Muscle of leg (tissue), 11 donors: ENCODE measurements around the gene PAPSS1. TPM values are rescaled to one million over a fixed set of nuclear protein-coding genes. Genes with fewer than 3 reads are reported as not detected.

Experiments
- DNase-seq: peaks from one replicate; pipeline ENCODE4 v3.0.0; 2013
- H3K27ac ChIP-seq: one replicate; pipeline ENCODE4 v1.5.1; 2013; ENCODE audit warnings: mild to moderate bottlenecking, low read length, control low read depth
- H3K27me3 ChIP-seq: one replicate; pipeline ENCODE4 v1.6.1; 2013; ENCODE audit warnings: low read length; ENCODE audit not compliant: control insufficient read depth, insufficient read depth
- H3K36me3 ChIP-seq: one replicate; pipeline ENCODE4 v1.6.1; 2013; ENCODE audit warnings: low read length; ENCODE audit not compliant: control insufficient read depth, insufficient read depth
- H3K4me1 ChIP-seq: one replicate; pipeline ENCODE4 v1.6.1; 2013; ENCODE audit warnings: low read length; ENCODE audit not compliant: control insufficient read depth, insufficient read depth
- H3K4me3 ChIP-seq: one replicate; pipeline ENCODE4 v1.5.1; 2013; ENCODE audit warnings: low read length, control low read depth
- H3K9me3 ChIP-seq: replicated peaks from 2 replicates; pipeline ENCODE4 v1.6.1; 2013; ENCODE audit warnings: low read depth, low read length; ENCODE audit not compliant: control insufficient read depth
- WGBS: methylation state at CpG from one replicate; pipeline ENCODE4 v1.1.5; 2013; ENCODE audit warnings: missing lambda C conversion rate; ENCODE audit not compliant: insufficient coverage; 5-methylcytosine and 5-hydroxymethylcytosine counted together
- polyA plus RNA-seq, 8 donors: library from polyadenylated mRNA; unstranded; fragments of 120-200 nt; gene quantifications; one replicate each; pipeline versions ENCODE4 v1.2.1 to v1.2.3, GENCODE V29; 2013; ENCODE audit warnings: inconsistent platforms in 1 of 8, low replicate concordance in 1 of 8; ENCODE audit not compliant: insufficient read length in 8 of 8, insufficient read depth in 1 of 8
- total RNA-seq: library from RNA; stranded (reverse); fragments of 120-200 nt; gene quantifications from one replicate; pipeline ENCODE4 v1.2.4, GENCODE V29; 2013

PAPSS1 gene
- total and polyA plus RNA-seq, 9 donors, result 41.7 to 63.0 (median 52.2) TPM

GRCh38 chr4:107616838-107617389, 103.1 kb downstream of the PAPSS1 start:
- Histone ChIP-seq H3K27ac (no peak overlapping the region), H3K36me3 (peaks cover 7% of the 10 kb centered on the region), H3K4me3 (no peak overlapping the region), H3K4me1 (peaks cover 6% of the 10 kb centered on the region), H3K9me3 (peaks cover 2% of the 10 kb centered on the region), H3K27me3 (no peaks in the 10 kb centered on the region)
- DNase-seq, result no peak
- WGBS, result 88% methylated on average over 1 of the region's 3 CpGs

DNA sequence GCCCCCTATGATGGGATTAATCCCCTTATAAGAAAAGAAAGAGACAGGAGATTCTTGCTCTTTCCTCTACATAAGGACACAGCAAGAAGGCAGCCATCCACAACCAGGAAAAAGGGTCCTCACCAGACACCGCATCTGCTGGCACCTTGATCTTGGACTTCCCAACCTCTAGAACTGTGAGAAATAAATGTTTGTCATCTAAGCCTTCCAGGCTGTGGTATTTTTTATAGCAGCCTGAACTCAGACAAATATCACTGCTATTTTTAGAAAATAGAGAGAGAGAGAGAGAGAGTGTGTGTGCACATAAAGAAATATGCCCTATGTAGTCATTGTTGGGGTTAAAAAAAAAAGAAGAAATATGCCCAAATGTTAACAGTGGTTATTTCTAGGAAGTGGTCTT, 104.2 kb downstream of the PAPSS1 start:
- H3K36me3 ChIP-seq, result peaks cover 7% of the 10 kb centered on the region
- no peak for DNase-seq
- WGBS, result no CpG with 5 or more reads among the region's 1 CpG
- peaks cover 6% of the 10 kb centered on the region for H3K4me1 ChIP-seq
- H3K4me3 ChIP-seq, result no peak overlapping the region
- no peaks in the 10 kb centered on the region for H3K9me3 ChIP-seq
- H3K27ac ChIP-seq, result no peak overlapping the region
- H3K27me3 ChIP-seq, result no peaks in the 10 kb centered on the region

- no peaks in the 10 kb centered on the region for H3K36me3 ChIP-seq
- H3K27me3 ChIP-seq, result no peaks in the 10 kb centered on the region
- no peaks in the 10 kb centered on the region for H3K9me3 ChIP-seq
- no peak overlapping the region for H3K4me3 ChIP-seq
- peaks cover 8% of the 10 kb centered on the region for H3K4me1 ChIP-seq
- H3K27ac ChIP-seq, result no peak overlapping the region
- no CpG with 5 or more reads among the region's 4 CpGs for WGBS
- DNase-seq, result no peak
Measured at GRCh38 chr4:107603430-107603829, 116.6 kb downstream of the PAPSS1 start.

GRCh38 chr4:107600983-107601382, 119.1 kb downstream of the PAPSS1 start:
- Histone ChIP-seq H3K4me3 (no peak overlapping the region), H3K27ac (peak overlapping the region; percentile 18), H3K36me3 (no peaks in the 10 kb centered on the region), H3K4me1 (peaks cover 8% of the 10 kb centered on the region), H3K27me3 (no peaks in the 10 kb centered on the region), H3K9me3 (no peaks in the 10 kb centered on the region)
- peak; percentile 26 for DNase-seq

DNA sequence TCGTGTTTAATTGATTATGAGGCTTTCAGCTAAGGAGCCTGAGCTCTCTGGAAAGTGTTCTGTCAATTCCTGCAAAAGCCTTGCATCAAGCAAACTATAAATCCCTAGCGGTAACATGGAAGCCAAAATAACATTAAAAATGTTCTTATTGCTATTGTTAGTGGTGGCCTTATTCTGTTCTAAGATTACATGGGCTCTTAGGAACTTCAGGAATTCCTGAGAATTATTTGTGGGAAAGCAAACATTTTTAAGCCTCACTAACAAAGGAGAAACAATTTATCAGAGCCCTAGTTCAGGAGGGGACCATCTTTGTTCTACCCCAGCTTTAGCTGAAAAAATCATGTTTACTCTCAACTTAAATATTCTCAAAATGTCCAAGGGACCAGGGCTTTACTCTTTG, 119.6 kb downstream of the PAPSS1 start:
- DNase-seq, result peak; percentile 84
- H3K4me3 ChIP-seq, result no peak overlapping the region
- no peaks in the 10 kb centered on the region for H3K9me3 ChIP-seq
- H3K36me3 ChIP-seq, result no peaks in the 10 kb centered on the region
- H3K27me3 ChIP-seq, result no peaks in the 10 kb centered on the region
- peak overlapping the region; percentile 18 for H3K27ac ChIP-seq
- peaks cover 8% of the 10 kb centered on the region for H3K4me1 ChIP-seq
- no CpG with 5 or more reads among the region's 2 CpGs for WGBS

GRCh38 chr4:107599841-107600240, 120.2 kb downstream of the PAPSS1 start:
- peak; percentile 9 for DNase-seq

DNA sequence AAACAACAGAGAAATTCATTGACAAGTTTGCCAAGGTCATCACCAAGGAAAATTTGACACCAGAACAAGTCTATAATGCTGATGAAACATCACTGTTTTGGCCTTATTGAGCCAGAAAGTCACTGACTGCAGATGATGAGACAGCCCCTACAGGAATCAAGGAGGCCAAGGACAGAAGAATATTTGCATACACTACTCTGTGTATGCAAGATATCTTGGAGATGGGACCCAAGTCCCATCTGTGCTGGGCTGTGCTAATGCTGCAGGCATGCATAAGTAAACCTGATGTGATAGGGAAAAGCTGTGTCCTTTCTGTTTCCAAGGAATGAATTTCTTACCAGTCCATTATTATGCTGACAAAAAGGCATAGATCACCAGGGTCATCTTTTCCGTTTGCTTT, 126.8 kb downstream of the PAPSS1 start:
- WGBS, result no CpG with 5 or more reads among the region's 1 CpG

More at GRCh38 chr4:107599841-107600240, 120.2 kb downstream of the PAPSS1 start:
- no peak overlapping the region for H3K4me3 ChIP-seq
- H3K27ac ChIP-seq, result peak overlapping the region; percentile 18
- no peaks in the 10 kb centered on the region for H3K9me3 ChIP-seq
- peaks cover 8% of the 10 kb centered on the region for H3K4me1 ChIP-seq
- WGBS, result 33% methylated on average over 1 of the region's 3 CpGs
- no peaks in the 10 kb centered on the region for H3K27me3 ChIP-seq
- H3K36me3 ChIP-seq, result no peaks in the 10 kb centered on the region

DNA sequence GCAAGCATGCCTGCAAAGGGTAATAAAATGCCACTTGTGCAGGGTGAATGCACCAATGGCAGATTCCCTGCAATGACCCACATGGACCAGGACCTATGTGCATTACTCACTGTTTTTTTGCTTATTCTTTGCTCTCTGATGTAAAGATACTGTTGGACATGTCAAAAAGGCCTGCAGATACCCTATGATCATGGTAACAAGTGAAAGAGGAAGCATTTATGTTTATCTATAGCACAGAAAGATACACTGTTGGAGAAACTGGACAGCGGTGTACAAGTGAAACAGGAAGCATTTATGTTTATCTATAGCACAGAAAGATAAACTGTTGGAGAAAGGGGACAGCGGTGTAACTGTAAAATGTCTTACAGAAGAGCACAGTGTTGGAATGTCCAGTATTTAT, 127.5 kb downstream of the PAPSS1 start:
- Histone ChIP-seq H3K9me3 (peaks cover 14% of the 10 kb centered on the region), H3K36me3 (no peaks in the 10 kb centered on the region), H3K4me3 (no peak overlapping the region), H3K27me3 (no peaks in the 10 kb centered on the region), H3K4me1 (no peaks in the 10 kb centered on the region), H3K27ac (no peak overlapping the region)
- no peak for DNase-seq
- WGBS, result 88% methylated on average over 1 of the region's 2 CpGs

More for the DNA sequence above, 126.8 kb downstream of the PAPSS1 start:
- no peak for DNase-seq
- Histone ChIP-seq H3K9me3 (peaks cover 14% of the 10 kb centered on the region), H3K36me3 (no peaks in the 10 kb centered on the region), H3K4me1 (no peaks in the 10 kb centered on the region), H3K4me3 (no peak overlapping the region), H3K27ac (no peak overlapping the region), H3K27me3 (no peaks in the 10 kb centered on the region)

- no peak overlapping the region for H3K4me3 ChIP-seq
- no peaks in the 10 kb centered on the region for H3K27me3 ChIP-seq
- H3K9me3 ChIP-seq, result peaks cover 14% of the 10 kb centered on the region
- H3K4me1 ChIP-seq, result no peaks in the 10 kb centered on the region
- H3K36me3 ChIP-seq, result no peaks in the 10 kb centered on the region
- H3K27ac ChIP-seq, result no peak overlapping the region
- DNase-seq, result no peak
Measured at GRCh38 chr4:107589269-107589668, 130.8 kb downstream of the PAPSS1 start.

DNA sequence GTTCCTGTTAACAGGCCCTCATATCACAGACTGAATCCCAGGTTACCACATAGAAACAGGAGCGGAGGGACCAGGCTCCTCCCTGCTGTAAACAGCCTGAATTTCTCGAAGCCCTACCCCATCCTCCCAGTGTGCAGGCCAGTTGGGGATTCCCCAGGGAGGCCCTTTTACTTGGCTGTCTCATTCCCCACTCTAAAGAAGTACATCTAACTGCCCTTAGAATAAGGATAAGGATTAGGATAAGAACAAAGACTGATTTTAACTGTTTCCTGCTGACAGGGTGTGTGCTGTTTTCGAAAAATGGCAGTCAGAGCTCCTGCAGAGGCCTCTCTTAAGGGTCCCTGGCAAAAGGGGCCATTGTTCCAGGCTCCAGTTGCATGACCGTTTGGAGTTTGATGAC, 133.7 kb downstream of the PAPSS1 start:
- Histone ChIP-seq H3K27me3 (no peaks in the 10 kb centered on the region), H3K36me3 (no peaks in the 10 kb centered on the region), H3K4me1 (no peaks in the 10 kb centered on the region), H3K27ac (no peak overlapping the region), H3K9me3 (peaks cover 16% of the 10 kb centered on the region), H3K4me3 (no peak overlapping the region)
- 89% methylated on average over 1 of the region's 4 CpGs for WGBS
- DNase-seq, result no peak

GRCh38 chr4:107579099-107579498, 140.9 kb downstream of the PAPSS1 start:
- H3K27ac ChIP-seq, result no peak overlapping the region
- peaks cover 2% of the 10 kb centered on the region for H3K9me3 ChIP-seq

More at GRCh38 chr4:107579099-107579498, 140.9 kb downstream of the PAPSS1 start:
- Histone ChIP-seq H3K4me1 (no peaks in the 10 kb centered on the region), H3K27me3 (no peaks in the 10 kb centered on the region), H3K4me3 (no peak overlapping the region), H3K36me3 (no peaks in the 10 kb centered on the region)
- DNase-seq, result no peak
- 94% methylated on average over 10 of the region's 13 CpGs for WGBS
